ENCODE results near the gene ITGAV.

Gene ITGAV

DNA sequence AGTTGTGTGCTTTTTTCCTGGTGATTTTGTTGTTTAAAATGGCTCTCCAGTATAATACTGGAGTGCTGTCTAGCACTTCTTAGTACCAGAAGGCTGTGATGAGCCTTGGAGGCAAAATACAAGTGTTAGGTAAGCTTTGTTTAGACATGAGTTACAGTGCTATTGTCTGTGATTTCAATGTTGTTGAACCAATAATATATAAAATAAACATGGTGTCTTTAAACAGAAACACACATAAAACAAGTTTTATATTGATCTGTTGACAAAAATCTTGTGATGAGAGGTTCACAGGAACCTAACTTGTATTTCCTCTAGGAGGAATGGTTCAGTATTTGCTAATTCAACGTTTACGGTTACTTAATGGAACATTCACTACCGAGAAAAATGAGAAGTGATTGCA, 99.0 kb downstream of the ITGAV start:
- TF ChIP-seq ZNF302 (tag by site-specific recombination; IDR thresholded peaks at IDR 0.05; ENCODE audit: low read depth): no peak
- TF ChIP-seq, protein P1, sequence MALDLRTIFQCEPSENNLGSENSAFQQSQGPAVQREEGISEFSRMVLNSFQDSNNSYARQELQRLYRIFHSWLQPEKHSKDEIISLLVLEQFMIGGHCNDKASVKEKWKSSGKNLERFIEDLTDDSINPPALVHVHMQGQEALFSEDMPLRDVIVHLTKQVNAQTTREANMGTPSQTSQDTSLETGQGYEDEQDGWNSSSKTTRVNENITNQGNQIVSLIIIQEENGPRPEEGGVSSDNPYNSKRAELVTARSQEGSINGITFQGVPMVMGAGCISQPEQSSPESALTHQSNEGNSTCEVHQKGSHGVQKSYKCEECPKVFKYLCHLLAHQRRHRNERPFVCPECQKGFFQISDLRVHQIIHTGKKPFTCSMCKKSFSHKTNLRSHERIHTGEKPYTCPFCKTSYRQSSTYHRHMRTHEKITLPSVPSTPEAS (tag by site-specific recombination; IDR thresholded peaks at IDR 0.05): no peak
- TF ChIP-seq ZNF792 (tag by site-specific recombination; IDR thresholded peaks at IDR 0.05): no peak
- TF ChIP-seq ZNF747 (tag by site-specific recombination; IDR thresholded peaks at IDR 0.05): no peak
- Histone ChIP-seq H3K4me1 (ENCODE audit: control insufficient read depth, insufficient read depth, low read length) (no peaks in the 10 kb centered on the region), H3K4me3 (ENCODE audit: low read depth, low read length) (no peak overlapping the region), H3K27ac (ENCODE audit: extremely low read depth, low read depth, low read length) (no peak overlapping the region), H3K36me3 (ENCODE audit: control insufficient read depth in 2 of 2, insufficient read depth in 1 of 2, low read length in 2 of 2) (no peaks in the 10 kb centered on the region), H3K9me3 (ENCODE audit: control insufficient read depth, insufficient read depth, low read depth, low read length) (no peaks in the 10 kb centered on the region)
- CTCF ChIA-PET: no interaction called here
- POLR2A ChIA-PET: no interaction called here

DNA sequence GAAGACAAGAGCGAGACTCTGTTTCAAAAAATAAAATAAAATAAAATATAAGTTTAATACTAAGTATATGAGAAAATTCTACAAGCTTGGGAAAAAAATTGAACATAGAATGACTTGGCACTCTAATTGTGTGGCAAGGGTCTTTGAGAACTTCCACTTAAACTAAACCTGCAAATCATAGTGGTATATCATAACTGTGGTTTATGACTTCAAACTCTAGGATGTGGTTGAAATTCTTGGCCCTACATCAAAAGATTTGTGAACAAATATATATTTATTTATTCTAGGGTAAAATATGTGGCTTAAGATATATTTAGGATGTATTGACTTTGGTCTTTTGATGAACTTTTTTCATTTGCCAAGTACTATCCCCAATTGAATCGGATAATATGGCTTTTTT, 100.9 kb downstream of the ITGAV start:
- TF ChIP-seq ZNF174 (tag by site-specific recombination; IDR thresholded peaks at IDR 0.05) (no peak), ZBTB7A (tag by site-specific recombination; IDR thresholded peaks at IDR 0.05; ENCODE audit: low read depth) (no peak), ZBTB48 (tag by site-specific recombination; IDR thresholded peaks at IDR 0.05) (no peak), ZNF341 (tag by site-specific recombination; IDR thresholded peaks at IDR 0.05; ENCODE audit: low read depth) (no peak), KLF16 (tag by site-specific recombination; IDR thresholded peaks at IDR 0.05) (no peak), ZNF426 (tag by site-specific recombination; IDR thresholded peaks at IDR 0.05) (no peak), ZBTB21 (tag by site-specific recombination; IDR thresholded peaks at IDR 0.05) (no peak), ZNF16 (tag by site-specific recombination; IDR thresholded peaks at IDR 0.05; ENCODE audit: low read depth) (no peak), EGR2 (tag by site-specific recombination; IDR thresholded peaks at IDR 0.05; ENCODE audit: low read depth) (no peak), ZNF654 (tag by site-specific recombination; IDR thresholded peaks at IDR 0.05; ENCODE audit: low read depth) (no peak), ZNF416 (tag by site-specific recombination; IDR thresholded peaks at IDR 0.05) (no peak), ZNF558 (tag by site-specific recombination; IDR thresholded peaks at IDR 0.05) (no peak), ZNF112 (tag by site-specific recombination; IDR thresholded peaks at IDR 0.05) (no peak), ZNF391 (tag by site-specific recombination; IDR thresholded peaks at IDR 0.05; ENCODE audit: borderline replicate concordance, low read depth) (no peak)
- TF ChIP-seq, protein P2, sequence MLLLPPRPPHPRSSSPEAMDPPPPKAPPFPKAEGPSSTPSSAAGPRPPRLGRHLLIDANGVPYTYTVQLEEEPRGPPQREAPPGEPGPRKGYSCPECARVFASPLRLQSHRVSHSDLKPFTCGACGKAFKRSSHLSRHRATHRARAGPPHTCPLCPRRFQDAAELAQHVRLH (tag by site-specific recombination; IDR thresholded peaks at IDR 0.05): no peak
- TF ChIP-seq, protein P3, sequence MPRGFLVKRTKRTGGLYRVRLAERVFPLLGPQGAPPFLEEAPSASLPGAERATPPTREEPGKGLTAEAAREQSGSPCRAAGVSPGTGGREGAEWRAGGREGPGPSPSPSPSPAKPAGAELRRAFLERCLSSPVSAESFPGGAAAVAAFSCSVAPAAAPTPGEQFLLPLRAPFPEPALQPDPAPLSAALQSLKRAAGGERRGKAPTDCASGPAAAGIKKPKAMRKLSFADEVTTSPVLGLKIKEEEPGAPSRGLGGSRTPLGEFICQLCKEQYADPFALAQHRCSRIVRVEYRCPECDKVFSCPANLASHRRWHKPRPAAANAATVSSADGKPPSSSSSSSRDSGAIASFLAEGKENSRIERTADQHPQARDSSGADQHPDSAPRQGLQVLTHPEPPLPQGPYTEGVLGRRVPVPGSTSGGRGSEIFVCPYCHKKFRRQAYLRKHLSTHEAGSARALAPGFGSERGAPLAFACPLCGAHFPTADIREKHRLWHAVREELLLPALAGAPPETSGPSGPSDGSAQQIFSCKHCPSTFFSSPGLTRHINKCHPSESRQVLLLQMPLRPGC (tag by site-specific recombination; IDR thresholded peaks at IDR 0.05): no peak
- Histone ChIP-seq H3K36me3 (ENCODE audit: control insufficient read depth in 2 of 2, insufficient read depth in 1 of 2, low read length in 2 of 2) (no peaks in the 10 kb centered on the region), H3K4me3 (ENCODE audit: low read depth, low read length) (no peak overlapping the region), H3K27ac (ENCODE audit: extremely low read depth, low read depth, low read length) (no peak overlapping the region), H3K9me3 (ENCODE audit: control insufficient read depth, insufficient read depth, low read depth, low read length) (no peaks in the 10 kb centered on the region), H3K4me1 (ENCODE audit: control insufficient read depth, insufficient read depth, low read length) (peaks cover 3% of the 10 kb centered on the region; the same call in 1 of the 2 replicates)
- ChIA-PET CTCF (no interaction called here), POLR2A (no interaction called here)

DNA sequence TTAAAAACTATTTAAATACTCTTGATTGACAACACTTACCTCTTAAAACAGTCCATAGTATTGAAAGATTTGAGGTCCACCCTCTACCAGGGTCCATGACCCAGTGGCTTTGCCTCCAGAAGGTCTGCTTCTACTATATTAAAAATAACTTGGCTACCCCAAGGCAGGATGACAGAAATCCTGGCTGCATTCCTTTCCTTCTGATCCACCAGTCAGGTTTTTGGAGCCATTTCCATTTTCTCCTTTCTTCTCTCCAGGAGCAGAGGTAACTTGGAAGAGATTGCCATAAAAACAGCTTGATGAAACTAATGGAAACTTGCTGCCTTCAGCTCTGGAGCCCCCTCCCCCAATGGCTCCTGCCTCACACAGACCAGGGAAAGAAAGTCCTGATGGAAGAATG, 101.4 kb downstream of the ITGAV start:
- ChIA-PET POLR2A (no interaction called here), CTCF (interaction anchor here (1.1 kb wide), 1 partner anchor 187 kb away, joined by 3 read pairs; no protein-coding TSS in a partner anchor)
- Histone ChIP-seq H3K27ac (ENCODE audit: extremely low read depth, low read depth, low read length) (no peak overlapping the region), H3K4me3 (ENCODE audit: low read depth, low read length) (no peak overlapping the region), H3K9me3 (ENCODE audit: control insufficient read depth, insufficient read depth, low read depth, low read length) (no peaks in the 10 kb centered on the region), H3K36me3 (ENCODE audit: control insufficient read depth in 2 of 2, insufficient read depth in 1 of 2, low read length in 2 of 2) (no peaks in the 10 kb centered on the region), H3K4me1 (ENCODE audit: control insufficient read depth, insufficient read depth, low read length) (peaks cover 3% of the 10 kb centered on the region; the same call in 1 of the 2 replicates)
- TF ChIP-seq, protein P4, sequence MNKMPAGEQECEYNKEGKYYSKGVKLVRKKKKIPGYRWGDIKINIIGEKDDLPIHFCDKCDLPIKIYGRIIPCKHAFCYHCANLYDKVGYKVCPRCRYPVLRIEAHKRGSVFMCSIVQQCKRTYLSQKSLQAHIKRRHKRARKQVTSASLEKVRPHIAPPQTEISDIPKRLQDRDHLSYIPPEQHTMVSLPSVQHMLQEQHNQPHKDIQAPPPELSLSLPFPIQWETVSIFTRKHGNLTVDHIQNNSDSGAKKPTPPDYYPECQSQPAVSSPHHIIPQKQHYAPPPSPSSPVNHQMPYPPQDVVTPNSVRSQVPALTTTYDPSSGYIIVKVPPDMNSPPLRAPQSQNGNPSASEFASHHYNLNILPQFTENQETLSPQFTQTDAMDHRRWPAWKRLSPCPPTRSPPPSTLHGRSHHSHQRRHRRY (tag by site-specific recombination; IDR thresholded peaks at IDR 0.05): no peak

Measured in HEK293 (cell line).